ENCODE results near the gene RABGAP1.
A peak's percentile ranks its signal among the peaks of the same experiment; 100 is the strongest.

RABGAP1 gene

DNA sequence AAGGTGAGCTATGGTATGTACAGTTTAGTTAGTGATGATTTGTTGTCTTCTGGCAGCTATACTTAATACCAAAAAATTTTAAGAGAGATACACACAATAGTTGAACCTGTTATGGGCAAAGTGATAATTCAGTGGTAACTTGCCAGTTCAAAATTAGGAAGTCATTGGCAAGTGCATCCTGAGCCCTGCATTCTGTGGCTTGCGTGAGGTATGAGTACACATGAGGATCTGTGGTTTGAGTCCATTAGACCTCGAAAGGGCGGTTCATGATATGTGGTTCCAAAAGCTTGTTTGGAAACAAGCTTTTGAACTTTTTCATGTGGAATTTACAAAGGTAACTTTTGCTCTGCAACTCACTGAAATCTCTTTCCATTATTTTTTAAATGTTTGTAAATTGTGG lies 139.6 kb downstream of the RABGAP1 start:
- DNase-seq (ENCODE audit: low read depth in 4 of 4, low spot score in 1 of 4): no peak

GRCh38 chr9:123081824-123082223 lies 141.0 kb downstream of the RABGAP1 start:
- DNase-seq (ENCODE audit: low read depth in 4 of 4, low spot score in 1 of 4): peak in 1 of 4 experiments; percentile 5

GRCh38 chr9:123083680-123084079 lies 142.9 kb downstream of the RABGAP1 start:
- no peak for DNase-seq (ENCODE audit: low read depth in 4 of 4, low spot score in 1 of 4)

DNA sequence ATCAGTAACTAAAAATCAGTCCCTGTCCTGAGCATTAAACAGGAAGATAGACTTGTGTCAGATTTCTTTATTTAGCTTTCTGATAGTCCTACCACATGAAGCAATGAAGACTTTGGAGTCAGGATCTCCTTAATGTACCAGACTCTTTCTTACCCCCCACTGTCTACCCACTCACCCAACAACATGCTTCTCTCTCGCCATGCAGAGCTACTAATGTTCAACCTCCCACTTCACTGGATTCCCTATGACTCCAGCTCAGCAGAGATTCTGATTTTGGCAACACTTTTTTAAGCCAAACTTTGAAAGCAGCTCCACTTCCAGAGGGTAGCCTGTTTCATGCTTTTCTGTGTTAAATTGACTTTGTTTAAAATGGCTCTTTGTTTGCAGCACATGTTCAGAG lies 143.4 kb downstream of the RABGAP1 start:
- DNase-seq (ENCODE audit: low read depth in 4 of 4, low spot score in 1 of 4): no peak

- DNase-seq (ENCODE audit: low read depth in 4 of 4, low spot score in 1 of 4): no peak
Measured at GRCh38 chr9:123085916-123086315, 145.1 kb downstream of the RABGAP1 start.

DNA sequence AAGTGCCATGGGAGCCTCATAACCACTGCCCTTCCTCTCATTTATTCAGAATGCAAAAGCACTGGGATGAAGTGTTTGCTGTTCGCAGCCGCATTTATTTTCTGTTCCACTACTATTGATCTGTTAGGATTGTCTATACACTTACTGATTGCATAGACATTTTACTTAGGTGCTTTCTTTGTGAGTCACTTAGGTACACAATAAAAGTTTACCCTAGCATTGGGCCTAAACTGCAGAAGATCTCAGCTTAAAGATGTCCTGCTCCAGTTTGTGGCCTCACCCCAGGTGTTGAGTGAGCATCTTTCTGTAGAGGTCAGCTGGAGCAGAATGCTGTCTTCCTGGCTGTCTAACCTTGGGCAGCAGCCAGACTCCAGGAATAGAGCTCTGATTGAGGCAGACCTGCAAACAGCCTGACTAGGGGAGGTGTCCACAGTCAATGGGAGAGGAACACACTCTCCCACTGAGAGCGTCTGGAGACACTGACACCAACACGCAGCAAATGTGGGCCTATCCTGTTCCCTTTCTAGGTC lies 146.6 kb downstream of the RABGAP1 start:
- DNase-seq (ENCODE audit: low read depth in 4 of 4, low spot score in 1 of 4): no peak

DNA sequence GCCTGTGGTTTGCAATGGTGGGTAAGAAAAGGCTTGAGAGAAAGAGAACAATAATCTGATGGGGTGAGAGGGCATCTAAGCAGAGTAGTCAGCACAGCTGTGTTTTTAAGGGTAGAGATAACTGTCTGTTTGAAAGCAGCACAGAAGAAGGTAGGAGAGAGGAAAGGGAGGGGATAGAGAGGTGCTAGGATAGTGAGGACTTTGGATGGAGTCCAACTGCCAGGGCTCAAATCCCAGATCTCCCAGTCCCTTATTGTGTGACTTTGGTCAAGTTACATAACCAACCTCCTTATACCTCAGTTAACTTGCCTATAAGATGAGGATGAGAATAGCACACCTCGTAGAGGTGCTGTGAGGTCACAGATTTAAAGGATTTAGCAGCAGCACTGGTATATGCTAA lies 148.2 kb downstream of the RABGAP1 start:
- no peak for DNase-seq (ENCODE audit: low read depth in 4 of 4, low spot score in 1 of 4)

- DNase-seq (ENCODE audit: low read depth in 4 of 4, low spot score in 1 of 4): no peak
Measured at GRCh38 chr9:123089790-123090189, 149.0 kb downstream of the RABGAP1 start.

DNA sequence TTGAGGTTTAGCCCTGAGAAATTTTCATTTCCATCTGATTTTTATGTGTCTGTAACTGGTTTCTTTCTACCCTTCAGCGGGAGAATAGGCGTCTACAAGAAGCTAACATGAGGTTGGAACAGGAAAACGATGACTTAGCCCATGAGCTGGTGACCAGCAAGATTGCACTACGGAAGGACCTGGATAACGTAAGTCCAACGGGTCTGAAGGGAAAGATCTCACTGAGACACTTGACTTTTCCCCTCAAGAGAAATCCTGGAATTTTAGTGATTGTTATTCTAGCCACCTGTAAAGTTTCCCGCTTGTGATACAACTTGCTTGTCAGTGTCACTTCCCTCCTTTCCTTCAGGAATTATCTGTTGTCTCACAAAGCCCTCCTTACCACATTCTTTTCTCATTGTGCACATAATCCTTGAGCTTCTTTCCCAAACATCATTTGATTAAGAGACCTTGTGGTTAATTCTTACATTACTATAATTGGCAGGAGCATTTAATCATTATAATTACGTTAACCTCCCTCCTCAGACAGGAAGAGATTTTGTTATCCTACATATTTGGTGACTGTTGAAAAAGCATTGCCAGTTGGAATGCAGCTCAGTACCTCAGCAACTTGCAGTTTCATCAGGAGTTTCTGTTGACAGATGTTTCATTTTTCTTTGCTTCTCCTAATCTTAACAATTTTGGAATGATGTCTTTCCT lies 149.5 kb downstream of the RABGAP1 start:
- no peak for DNase-seq (ENCODE audit: low read depth in 4 of 4, low spot score in 1 of 4)

GRCh38 chr9:123090956-123091355 lies 150.1 kb downstream of the RABGAP1 start:
- DNase-seq (ENCODE audit: low read depth in 4 of 4, low spot score in 1 of 4): no peak

GRCh38 chr9:123091459-123091858 lies 150.6 kb downstream of the RABGAP1 start:
- DNase-seq (ENCODE audit: low read depth in 4 of 4, low spot score in 1 of 4): no peak

GRCh38 chr9:123093141-123093540 lies 152.3 kb downstream of the RABGAP1 start:
- DNase-seq (ENCODE audit: low read depth in 4 of 4, low spot score in 1 of 4): no peak

DNA sequence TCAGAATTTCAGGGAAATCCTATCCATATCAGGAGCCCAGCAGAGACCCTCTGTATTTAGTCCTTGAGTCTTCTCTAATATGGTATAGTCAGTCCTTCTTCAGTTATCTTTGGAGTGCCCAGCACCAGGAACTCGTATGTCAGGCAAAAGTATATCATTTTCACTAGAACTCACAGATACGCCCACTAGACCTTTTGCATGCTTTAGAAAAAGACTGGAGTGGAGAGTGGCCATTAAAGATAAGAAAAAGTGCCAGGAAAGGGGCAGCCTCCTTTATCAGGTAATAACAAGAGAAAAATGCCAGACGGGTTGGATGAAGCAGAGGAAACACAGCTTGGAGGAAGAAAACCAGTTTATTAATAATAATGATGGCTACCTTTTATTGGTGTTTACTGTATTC lies 156.2 kb downstream of the RABGAP1 start:
- no peak for DNase-seq (ENCODE audit: low read depth in 4 of 4, low spot score in 1 of 4)

DNA sequence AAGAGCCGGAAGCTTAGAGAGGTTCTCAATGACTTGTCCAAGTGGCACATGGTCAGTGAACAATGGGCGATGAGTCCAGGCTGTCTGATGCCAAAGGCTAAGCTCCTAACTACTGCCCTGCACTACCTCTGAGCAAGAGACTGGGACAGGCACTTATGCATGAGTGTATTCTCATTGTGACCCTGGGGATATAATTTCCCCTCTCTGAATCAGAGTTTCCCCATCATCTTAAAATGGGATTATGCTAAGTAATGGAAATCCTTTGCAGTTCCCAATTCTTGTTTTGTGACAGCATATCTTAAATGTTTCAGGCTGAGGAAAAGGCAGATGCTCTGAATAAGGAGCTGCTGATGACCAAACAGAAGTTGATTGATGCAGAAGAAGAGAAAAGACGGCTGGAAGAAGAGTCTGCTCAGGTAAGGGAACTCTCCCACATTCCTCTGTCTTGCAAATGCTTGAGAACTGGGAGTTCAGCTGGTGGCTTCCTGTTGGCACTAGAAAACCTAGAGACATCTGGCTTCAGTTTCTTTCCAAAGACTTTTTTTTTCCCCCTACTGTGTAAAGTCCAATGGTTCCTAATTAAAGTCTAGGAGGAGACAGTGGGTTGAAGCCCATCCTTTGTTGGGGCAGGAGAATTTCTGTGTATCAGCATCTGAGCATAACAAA lies 156.7 kb downstream of the RABGAP1 start:
- DNase-seq (ENCODE audit: low read depth in 4 of 4, low spot score in 1 of 4): no peak

DNA sequence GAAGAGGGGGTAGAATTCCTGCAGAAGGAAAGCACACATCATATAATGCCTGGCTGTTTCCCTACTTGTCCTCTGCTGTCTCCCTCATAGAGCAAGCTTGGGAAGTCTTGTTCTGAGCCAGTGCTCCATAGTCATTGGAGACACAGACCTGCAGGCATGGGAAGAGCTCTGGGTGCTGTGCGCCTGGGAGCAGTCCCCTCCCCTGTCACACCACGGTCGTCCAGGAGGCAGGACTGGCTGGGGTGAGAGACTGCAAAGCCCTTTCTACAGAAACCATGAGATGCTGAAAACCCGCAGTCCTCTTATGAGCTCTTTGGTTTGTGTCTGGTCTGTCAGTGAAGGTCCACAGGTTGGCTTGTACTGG lies 157.3 kb downstream of the RABGAP1 start:
- no peak for DNase-seq (ENCODE audit: low read depth in 4 of 4, low spot score in 1 of 4)

DNA sequence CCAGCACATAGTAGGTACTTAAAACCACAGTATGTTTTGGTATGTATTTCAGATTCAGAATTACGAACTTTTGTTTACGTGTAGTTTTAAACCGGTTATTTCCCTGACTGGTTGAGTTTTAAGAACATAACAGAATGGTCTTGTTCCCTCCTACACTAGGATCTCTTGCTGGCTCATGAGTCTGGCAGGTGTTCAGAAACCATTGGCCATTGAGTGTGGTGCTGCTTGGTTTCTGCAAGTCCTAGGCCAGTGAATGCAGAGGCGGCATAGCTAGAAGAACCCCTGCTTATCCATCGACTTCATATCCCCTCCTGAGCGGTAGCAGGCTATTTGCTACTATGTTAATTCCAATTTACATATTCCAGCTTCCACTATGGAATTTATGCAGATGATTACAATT lies 158.2 kb downstream of the RABGAP1 start:
- no peak for DNase-seq (ENCODE audit: low read depth in 4 of 4, low spot score in 1 of 4)

DNA sequence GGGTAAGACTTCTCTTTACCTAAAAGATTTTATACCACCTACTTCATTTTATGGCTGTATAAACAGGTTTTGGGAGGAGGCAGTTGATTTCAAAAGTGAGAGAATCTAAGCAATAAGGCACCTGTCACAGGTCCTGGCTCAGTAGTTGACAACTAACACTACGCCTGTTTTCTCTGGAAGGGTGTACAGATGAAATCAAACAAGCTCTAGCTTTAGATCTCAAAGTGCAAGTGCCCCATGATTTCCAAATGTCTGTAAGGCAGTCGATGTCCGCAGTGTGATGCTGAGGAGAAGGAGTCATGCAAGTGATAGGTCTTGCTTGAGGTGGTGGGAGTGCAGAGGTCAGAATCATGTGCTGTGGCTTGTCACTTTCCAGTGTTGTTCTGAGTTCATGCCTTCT lies 158.7 kb downstream of the RABGAP1 start:
- DNase-seq (ENCODE audit: low read depth in 4 of 4, low spot score in 1 of 4): no peak

- DNase-seq (ENCODE audit: low read depth in 4 of 4, low spot score in 1 of 4): no peak
Measured at GRCh38 chr9:123102375-123103113, 161.7 kb downstream of the RABGAP1 start.

- no peak for DNase-seq (ENCODE audit: low read depth in 4 of 4, low spot score in 1 of 4)
Measured at GRCh38 chr9:123104807-123105206, 164.0 kb downstream of the RABGAP1 start.

DNA sequence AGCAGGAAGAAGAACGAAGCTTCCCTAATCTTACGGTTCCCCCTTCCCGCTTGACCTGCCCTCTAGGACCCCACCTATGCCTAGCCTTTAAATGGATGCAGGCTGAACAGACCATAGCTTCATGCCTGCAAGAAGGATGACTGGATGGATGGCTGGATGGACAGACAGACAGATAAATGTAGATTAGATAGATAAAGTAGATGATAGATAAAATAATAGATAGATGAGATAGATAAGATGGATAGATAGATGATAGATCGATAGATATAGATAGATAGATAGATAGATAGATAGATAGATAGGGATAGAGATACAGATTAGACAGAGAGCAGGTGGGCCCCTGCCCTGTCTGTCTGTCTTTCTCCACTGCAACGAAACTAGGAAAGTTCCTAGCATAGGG lies 164.7 kb downstream of the RABGAP1 start:
- no peak for DNase-seq (ENCODE audit: low read depth in 4 of 4, low spot score in 1 of 4)

GRCh38 chr9:123107639-123108285 lies 166.9 kb downstream of the RABGAP1 start:
- no peak for DNase-seq (ENCODE audit: low read depth in 4 of 4, low spot score in 1 of 4)

DNA sequence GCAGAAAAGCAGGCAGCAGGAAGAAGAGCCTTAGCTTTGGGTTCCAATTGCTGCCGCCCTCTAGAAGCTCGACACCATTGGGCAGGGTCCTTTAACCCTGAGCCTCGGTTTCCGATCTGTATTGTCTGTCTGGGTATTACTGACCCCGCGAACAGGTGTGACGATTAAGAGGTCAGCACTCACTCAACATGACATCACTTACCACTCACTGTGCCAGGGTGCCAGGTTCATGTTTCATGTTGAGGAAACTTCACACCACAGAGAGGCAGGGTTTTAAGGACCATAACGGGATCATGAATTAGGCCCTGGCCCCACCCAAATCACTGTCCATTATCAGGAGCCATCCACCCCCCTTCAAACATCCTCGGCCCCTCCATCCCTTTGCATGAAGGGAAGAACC lies 168.2 kb downstream of the RABGAP1 start:
- DNase-seq (ENCODE audit: low read depth in 4 of 4, low spot score in 1 of 4): no peak

Data from stimulated activated CD4-positive, alpha-beta T cell treated with anti-CD3 and anti-CD28 coated beads, Interleukin-1b, Interleukin-23, amount 100 ng/mL, for 24 hours (primary cell).